NCI-H2171 (cell line): Measurements from ENCODE around the gene OSBPL2.

ENCODE experiments used
- DNase-seq: peaks from one replicate; lab custom pipeline; 2025; lab: John Stamatoyannopoulos, UW

OSBPL2 gene

GRCh38 chr20:62301773-62302340 lies 63.5 kb downstream of the OSBPL2 start:
- DNase-seq, result peak; percentile 93

- DNase-seq, result peak; percentile 98
Measured at GRCh38 chr20:62302341-62303061, 64.2 kb downstream of the OSBPL2 start, which contains the start of gene ADRM1. ADRM1 (plus strand) TSS chr20:62302997; CDS start chr20:62303569, 572 bp downstream.

GRCh38 chr20:62303062-62303339 lies 64.7 kb downstream of the OSBPL2 start:
- no peak for DNase-seq

- no peak for DNase-seq
Measured at GRCh38 chr20:62303340-62304226, 65.3 kb downstream of the OSBPL2 start.

GRCh38 chr20:62304331-62305148 lies 66.2 kb downstream of the OSBPL2 start:
- no peak for DNase-seq

GRCh38 chr20:62305149-62305764 lies 66.9 kb downstream of the OSBPL2 start:
- DNase-seq, result no peak

- DNase-seq, result no peak
Measured at GRCh38 chr20:62305765-62306413, 67.6 kb downstream of the OSBPL2 start.

- no peak for DNase-seq
Measured at GRCh38 chr20:62306414-62307187, 68.3 kb downstream of the OSBPL2 start.

GRCh38 chr20:62307226-62308101 lies 69.1 kb downstream of the OSBPL2 start:
- no peak for DNase-seq

- DNase-seq, result no peak
Measured at GRCh38 chr20:62308102-62308822, 69.9 kb downstream of the OSBPL2 start.

GRCh38 chr20:62309198-62309944 lies 71.0 kb downstream of the OSBPL2 start:
- DNase-seq, result no peak

- DNase-seq, result no peak
Measured at GRCh38 chr20:62309947-62310756, 71.8 kb downstream of the OSBPL2 start.

GRCh38 chr20:62310757-62311121 lies 72.4 kb downstream of the OSBPL2 start:
- no peak for DNase-seq

GRCh38 chr20:62311150-62311549 lies 72.8 kb downstream of the OSBPL2 start:
- no peak for DNase-seq

- no peak for DNase-seq
Measured at GRCh38 chr20:62311832-62312661, 73.7 kb downstream of the OSBPL2 start.

GRCh38 chr20:62312662-62312977 lies 74.3 kb downstream of the OSBPL2 start:
- DNase-seq, result no peak
